GDM1 (cell line): Measurements from ENCODE around the gene C9.
"Not testable (repeated sequence)": the region's sequence is repeated elsewhere in the genome, so short reads cannot be mapped to it uniquely, and the experiment has no call there.

Experiments used
- DNase-seq: peaks from one replicate; lab custom pipeline; 2025; lab: John Stamatoyannopoulos, UW

Gene C9

DNA sequence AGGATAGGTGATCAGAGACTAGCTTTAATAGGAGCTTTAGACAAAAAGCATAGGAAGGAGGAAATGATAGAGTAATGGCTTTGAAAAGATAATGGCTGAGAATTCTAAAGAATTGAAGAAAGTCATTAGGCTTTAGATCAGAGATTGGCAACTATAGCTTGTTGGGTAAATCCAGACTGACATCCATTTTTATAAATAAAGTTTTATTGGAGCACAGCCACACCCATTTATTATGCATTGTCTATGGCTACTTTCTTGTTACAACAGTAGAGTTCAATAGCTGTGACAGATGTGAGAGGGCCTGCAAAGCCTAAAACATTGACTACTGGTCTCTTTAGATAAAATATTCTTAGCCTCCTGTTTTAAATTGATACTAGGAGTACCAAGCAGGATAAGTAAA lies 104.2 kb downstream of the C9 start:
- no peak for DNase-seq

- no peak for DNase-seq
These were observed 106.7 kb downstream of the C9 start for GRCh38 chr5:39257554-39257953.

DNA sequence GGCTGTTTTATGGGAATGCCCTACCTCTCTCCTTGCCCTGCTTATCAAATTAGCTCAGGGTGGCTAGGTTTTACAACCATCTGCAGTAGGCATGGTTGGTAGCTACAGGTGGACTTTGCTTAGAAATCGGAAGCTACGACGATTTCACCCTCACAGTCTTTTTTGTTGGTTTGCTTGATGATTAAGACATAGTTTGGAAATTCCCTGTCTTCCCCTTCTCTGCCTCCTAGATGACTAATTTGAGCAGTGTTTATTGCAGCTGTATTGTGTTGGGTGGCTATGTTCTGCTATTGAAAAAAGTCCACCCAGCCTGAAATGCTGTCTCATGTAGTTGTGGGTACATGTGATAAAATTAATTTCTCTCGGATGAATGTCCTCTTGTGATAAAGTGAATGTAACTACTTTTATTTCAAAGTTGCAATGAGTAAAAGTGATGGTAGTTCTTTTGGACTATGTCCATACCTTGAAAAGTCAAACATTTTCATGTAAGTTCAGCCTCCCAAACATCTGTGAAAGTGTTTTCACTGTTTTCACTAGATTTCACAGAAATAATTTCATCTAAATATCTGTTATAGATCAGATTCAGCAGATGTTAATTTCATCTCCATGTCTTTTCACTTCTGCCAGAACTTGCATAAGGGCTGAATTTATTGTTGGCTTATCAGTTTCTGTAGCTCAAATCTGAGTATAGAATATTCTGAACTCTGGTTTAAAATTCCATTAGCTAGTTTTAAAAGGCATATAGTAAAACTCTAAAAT lies 107.6 kb downstream of the C9 start:
- no peak for DNase-seq

DNA sequence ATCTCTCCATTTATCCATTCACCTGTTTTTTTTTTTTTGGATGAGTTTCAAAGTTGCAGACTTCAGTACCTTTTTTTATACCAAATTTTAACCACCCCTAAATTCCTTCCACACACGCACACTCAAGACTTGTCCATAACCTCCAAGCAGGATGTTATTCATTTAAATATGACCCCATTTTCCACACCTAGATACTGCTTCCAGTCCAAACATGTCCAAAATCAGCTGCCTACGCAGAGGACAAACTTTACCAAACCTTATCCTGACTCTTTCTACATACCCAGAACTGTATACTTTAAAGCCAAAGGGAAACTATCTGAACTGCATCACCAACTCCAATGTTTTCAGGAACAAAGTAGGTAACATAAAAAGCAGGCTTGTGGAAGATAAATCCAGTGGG lies 108.9 kb downstream of the C9 start:
- DNase-seq = no peak

DNA sequence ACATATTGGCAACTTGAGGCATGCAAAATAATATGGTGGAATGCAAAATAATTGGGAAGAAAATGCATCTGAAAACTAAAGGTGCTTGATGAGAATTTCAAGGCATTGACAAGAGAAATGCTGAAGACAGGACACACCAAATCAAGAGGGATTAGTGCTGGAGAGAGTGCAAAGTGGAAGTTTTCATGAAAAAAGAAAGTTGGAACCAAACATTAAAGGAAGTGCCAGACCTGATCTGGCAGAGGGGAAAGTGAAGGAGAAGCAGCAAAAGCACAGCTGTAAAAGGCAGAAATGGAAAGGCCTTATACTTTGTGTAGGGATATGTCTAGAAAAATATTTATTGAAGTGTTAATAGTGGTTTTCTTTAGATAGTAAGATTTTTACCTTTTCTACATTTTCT lies 109.6 kb downstream of the C9 start:
- no peak for DNase-seq

DNA sequence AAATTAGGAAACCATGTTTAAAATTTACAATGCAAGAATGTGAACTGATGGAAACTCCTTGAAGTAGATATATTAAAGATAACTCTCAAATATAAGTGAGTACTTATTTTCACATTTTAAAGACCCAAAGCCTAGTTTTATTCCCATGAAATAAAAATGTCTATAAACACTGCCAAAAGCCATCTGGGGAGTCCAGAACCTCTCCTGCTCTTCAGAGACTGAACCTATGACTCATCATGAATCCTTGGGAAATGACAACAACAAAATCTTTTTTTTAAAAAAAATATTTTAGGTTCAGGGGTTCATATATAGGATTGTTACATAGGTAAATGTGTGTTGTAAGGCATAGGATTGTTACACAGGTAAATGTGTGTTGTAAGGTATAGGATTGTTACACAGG lies 111.1 kb downstream of the C9 start:
- no peak for DNase-seq

GRCh38 chr5:39249564-39250274 lies 114.6 kb downstream of the C9 start:
- DNase-seq = no peak

DNA sequence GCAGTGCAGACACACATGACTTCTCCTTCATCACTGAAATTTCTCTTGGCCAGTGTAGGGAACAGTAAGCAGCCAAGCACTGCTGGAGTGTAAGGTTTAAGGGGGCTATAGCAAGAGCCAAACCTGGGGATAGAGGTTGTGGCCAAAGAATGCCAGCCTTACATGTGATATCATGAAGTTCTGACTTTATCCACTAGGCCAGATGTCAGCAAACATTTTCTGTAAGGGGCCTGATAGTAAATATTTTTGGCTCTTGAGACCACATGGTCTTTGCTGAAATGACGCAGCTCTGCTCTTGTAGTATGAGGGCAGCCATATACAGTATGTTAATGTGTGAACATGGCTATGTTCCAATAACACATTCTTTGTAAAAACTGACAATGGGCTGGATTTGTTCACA lies 115.2 kb downstream of the C9 start:
- DNase-seq = no peak

DNA sequence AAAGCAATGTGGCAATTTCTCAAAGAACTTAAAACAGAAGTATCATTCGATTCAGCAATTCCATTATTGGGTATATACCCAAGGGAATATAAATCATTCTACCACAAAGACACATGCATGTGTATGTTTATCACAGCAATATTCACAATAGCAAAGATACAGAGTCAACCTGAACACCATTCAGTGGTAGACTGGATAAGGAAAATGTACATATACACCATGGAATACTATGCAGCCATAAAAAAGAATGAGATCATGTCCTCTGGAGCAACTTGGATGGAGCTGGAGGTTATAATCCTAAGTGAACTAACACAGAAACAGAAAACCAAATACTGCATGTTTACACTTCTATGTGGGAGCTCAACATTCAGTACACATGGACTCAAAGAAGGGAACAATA lies 123.5 kb downstream of the C9 start:
- DNase-seq = no peak

DNA sequence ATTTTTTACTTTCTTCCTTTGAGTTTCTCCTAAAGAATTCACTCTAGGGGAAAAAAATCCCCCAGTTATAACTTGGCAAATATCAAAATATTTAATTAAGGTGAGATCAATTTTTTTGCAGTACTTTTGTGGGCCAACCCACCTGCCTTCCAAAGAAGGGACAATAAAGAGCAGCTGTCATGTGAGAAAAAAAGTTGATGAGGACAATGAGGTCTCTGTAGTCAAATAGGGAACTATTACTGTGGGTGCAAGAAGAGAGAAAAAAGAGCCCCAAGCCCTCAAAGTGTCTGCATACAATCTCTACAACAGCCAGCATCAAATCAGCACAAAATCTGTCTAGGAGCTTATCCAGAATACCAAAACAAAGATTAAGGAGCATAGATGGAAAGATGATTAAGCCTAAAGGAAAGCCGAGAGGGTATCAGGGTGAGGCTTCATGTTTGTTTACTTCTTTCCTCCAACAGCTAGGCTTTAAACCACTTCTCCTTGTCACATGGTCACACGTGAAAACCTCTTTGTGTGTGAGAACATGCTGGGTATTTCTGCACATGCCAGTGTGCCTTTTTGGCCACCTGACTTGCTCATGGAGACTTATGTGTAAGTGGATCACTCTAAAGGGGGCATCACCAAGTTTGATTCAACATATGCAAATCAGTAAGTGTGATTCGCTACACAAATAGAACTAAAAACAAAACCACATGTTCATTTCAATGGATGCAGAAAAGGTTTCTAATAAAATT lies 125.8 kb downstream of the C9 start:
- DNase-seq = no peak

GRCh38 chr5:39236718-39237117 lies 127.6 kb downstream of the C9 start:
- DNase-seq = no peak

DNA sequence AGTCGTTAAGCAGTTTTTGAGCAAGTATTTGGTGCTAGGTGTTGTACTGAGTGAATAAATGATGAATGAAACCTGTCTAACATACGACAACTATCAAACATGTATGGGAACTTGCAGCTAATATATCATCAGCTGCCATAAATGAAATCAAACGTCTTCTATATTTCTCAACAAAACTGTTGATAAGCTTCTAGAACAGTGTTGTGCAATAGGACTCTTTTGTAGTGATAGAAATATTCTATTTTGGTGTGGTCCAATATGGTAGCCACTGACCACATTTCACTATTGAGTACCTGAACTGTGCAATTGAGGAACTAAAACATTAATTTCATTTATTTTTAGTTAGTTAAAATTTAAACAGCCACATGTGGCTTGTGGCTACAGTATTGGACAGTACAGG lies 128.6 kb downstream of the C9 start:
- DNase-seq = no peak

DNA sequence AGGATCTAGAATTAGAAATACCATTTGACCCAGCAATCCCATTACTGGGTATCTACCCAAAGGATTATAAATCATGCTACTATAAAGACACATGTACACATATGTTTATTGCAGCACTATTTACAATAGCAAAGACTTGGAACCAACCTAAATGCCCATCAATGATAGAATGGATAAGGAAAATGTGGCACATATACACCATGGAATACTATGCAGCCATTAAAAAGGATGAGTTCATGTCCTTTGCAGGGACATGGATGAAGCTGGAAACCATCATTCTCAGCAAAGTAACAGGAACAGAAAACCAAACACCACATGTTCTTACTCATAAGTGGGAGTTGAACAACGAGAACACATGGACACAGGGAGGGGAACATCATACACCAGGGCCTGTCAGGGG lies 129.8 kb downstream of the C9 start:
- not testable (repeated sequence) for DNase-seq
